ENCODE results near the gene PDCD1LG2. TPM values are rescaled to one million over a fixed set of nuclear protein-coding genes. Genes with fewer than 3 reads are reported as not detected.

Gene PDCD1LG2
- total and polyA plus RNA-seq, 2 experiments from 2014 or later = not detected

Other genes with a start within 250 kb of the PDCD1LG2 start
- gene RLN2, start 205.8 kb upstream of the PDCD1LG2 start, total RNA-seq = 0.87 TPM in 1 of 2 replicates, not detected in the other
- 0.70 and 0.81 TPM in 2 replicates for gene RLN2, start 205.8 kb upstream of the PDCD1LG2 start, polyA plus RNA-seq
- gene RLN1, start 170.7 kb upstream of the PDCD1LG2 start, total RNA-seq = not detected in 2 replicates
- 0.34 and 0.49 TPM in 2 replicates for gene RLN1, start 170.7 kb upstream of the PDCD1LG2 start, polyA plus RNA-seq
- gene PLGRKT, start 72.6 kb upstream of the PDCD1LG2 start, total RNA-seq = 18.0 and 18.3 TPM in 2 replicates
- 13.6 and 16.2 TPM in 2 replicates for gene PLGRKT, start 72.6 kb upstream of the PDCD1LG2 start, polyA plus RNA-seq
- gene CD274, start 60.0 kb upstream of the PDCD1LG2 start, total RNA-seq = 0.07 TPM in 1 of 2 replicates, not detected in the other
- not detected in 2 replicates for gene CD274, start 60.0 kb upstream of the PDCD1LG2 start, polyA plus RNA-seq
- gene RIC1, start 118.6 kb downstream of the PDCD1LG2 start, total RNA-seq = 34.9 and 45.6 TPM in 2 replicates
- 9.5 and 11.2 TPM in 2 replicates for gene RIC1, start 118.6 kb downstream of the PDCD1LG2 start, polyA plus RNA-seq

All from hepatocyte (in vitro differentiated cells).